Iris pigment epithelial cell (primary cell): ENCODE data around the gene HCRTR1.

Source experiments
- DNase-seq: peaks from one replicate; pipeline ENCODE4 v3.0.0-alpha.2; 2011; ENCODE audit warnings: low read depth

Gene HCRTR1

DNA sequence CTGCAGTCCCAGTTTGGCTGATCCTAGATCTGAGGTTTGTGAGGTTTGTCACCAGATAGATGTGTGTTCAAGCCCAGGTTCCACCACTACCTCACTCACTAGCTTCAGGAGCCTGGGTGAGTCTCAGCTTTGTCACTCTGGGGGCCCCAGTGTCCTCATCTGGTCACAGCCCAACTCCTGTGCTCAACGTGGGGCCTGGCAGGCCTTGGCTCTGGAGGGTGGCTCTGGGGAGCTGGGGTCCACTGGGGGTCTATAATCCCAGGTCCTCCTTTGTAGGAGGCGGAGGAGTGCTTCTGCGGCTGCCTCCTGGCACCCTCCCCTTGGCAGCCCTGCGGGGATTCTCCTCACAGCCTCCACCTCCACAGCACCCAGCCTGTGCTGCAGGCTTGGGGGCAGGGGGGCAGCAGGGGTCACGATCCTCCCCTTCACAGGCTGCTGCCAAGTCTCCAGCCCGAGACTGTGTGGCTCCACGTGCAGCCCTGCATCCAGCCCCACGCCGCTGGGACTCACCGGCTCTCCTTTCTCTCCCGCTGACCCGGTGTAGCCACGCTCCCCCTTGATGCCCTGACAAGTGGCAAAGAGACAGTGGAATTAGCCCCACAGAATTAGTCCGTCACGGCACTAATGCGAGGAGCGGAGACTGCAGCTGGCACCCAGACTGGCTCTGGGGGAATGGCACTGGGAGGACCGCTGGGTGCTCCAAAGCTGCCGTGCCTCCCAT, 49.7 kb downstream of the HCRTR1 start:
- DNase-seq = no peak

DNA sequence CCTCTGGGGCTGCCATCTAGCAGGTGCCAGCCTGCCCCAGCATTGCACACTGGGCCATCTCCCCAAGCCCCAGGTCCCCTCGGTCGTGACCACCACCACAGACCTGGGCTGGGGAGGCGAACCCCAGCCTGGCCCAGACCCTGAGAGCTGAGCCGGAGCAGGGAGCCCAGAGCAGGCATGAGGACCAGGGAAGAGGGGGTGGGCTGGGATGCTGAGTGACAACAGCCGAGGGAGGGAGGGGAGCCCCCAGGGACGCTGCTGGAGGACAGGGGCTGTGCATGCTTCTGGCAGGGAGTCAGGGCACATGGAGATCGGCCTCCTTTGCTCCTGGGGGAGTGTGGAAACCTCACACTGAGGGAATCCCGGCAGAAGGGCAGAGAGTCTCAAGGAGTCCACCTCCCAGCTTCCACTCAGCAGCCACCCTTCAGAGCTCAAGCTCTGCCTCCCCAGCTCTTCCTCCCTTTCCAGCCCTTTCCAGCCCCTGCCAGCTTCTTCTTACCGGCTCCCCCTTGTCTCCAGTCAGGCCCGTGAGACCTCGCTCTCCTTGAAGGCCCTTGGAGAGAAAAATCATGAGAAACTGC, 50.9 kb downstream of the HCRTR1 start:
- no peak for DNase-seq

DNA sequence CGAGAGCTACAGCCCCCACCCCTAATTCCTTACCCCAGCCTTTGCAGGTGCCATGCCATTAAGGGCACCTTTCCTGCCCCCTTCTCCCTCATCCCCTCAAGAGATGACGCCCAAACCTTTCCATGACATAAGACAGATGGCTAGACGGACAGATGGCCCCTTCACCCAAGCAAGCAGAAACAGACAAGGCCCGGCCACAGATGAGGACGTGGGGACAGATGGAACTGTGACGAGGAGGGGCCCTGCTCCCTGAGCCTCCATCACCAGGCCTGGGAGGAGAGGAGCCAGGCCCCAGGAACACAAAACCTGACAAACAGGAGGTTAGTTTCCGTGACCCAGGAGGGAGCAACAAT, 51.9 kb downstream of the HCRTR1 start:
- DNase-seq = no peak

DNA sequence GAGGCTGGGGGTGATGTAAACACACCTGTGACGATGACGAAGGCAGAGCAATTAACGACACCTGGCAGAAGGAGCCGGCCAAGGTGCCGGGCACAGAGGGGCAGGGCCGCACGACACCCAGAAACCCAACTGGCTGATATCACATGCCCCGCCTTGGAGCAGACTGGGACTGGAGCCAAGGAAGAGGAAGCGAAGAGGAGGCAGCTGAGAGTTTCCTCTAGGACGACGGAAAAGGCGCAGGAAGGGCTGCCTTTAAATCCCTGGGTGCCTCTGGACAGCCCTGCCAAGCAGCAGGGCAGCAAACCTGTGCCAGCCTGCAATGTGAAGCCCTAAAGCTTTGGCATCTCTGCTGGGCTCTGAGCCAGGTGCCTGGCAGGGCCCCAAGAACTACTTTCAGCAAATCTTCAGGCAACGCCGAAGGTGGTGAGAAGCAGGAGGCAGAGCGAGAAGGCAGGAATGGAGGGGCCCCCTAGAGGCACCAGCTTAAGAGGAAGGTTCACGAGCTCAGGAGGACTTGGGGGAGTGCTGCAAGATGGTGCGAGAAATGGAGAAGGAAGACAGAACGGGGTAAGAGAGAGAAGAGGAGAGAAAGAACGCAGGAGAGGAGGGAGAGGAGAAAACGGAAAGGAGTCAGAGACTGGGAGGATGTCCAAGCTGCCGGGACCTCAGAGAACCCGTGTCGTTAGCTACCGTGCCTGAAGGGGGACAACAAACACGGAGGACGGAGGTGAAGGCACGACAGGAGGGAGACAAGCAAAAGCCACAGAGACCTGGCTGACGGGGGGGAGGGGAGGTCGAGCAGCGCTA, 52.5 kb downstream of the HCRTR1 start:
- DNase-seq = peak; percentile 68

DNA sequence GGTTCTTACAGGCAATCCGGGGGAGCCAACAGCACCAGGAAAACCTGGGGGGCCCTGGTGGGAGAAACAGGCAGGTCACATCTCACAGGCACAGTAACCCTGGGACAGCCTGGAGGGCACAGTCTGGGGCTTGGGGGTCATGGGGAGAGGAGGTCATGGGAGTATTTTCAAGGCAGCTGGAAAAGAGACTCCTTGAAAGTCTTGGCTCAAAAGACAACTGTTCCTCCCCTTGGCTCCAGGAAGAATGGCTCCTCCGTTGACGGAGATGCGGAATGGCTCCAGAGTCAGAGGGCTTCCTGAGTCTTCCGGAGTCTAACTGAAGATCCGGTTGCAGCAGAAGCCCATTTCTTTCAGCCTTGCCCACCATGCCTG, 53.1 kb downstream of the HCRTR1 start:
- DNase-seq = no peak

- no peak for DNase-seq
Observed at GRCh38 chr1:31671147-31671546, 53.7 kb downstream of the HCRTR1 start.

- DNase-seq = no peak
Observed at GRCh38 chr1:31671561-31672201, 54.2 kb downstream of the HCRTR1 start.

DNA sequence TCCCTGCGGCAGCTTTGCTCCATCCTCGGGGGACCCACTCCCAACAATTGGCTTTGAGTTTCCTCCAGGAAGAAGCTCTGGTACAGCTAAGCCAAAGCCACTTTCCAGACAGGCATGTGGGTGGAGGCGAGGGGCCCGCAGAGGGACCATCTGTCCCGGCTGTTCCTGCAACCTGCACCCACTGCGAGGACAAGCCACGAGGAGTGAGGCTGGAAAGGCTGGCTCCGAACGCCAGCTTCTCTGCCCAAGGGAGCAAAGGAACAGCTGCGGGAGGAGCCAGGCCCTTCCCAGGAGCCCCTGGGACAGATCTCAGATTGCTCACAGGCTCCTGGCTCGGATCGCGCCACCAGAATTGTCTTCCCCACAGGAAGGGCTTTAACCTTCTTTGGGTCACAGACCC, 55.5 kb downstream of the HCRTR1 start:
- no peak for DNase-seq

GRCh38 chr1:31673433-31673832, 55.9 kb downstream of the HCRTR1 start:
- no peak for DNase-seq

DNA sequence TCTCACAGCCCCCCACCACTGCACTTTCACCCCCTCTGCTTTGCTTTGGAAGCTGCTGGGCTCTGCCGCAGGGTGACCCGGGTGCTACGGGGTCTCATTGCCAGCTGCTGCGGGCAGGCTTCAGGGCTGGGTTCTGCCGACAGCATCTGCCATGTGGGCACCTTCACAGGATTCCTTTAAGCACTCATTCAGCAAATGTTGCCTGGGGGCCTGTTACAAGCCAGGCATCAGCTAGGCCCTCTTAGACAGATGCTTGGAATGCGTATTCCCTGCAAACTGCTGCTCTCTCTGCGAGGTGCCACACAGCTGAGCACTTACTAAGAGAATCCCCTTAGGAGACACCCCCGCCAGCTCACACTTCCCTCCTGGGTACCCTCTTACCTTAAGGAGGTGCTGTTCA, 57.1 kb downstream of the HCRTR1 start:
- no peak for DNase-seq

- DNase-seq = no peak
Observed at GRCh38 chr1:31675161-31675560, 57.7 kb downstream of the HCRTR1 start.

DNA sequence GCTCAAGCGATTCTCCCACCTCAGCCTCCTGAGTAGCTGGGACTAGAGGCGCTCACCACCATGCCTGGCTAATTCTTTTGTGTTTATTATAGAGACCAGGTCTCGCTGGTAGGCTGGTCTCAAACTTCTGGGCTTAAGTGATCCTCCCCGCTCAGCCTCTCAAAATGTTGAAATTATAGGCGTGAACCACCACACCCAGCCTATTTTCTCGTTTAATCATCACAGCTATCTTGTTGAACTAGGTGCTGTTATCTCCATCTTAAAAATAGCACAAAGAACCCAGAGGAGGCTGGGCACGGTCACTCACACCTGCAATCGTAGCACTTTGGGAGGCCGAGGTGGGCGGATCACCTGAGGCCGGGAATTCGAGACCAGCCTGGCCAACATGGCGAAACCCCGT, 58.3 kb downstream of the HCRTR1 start:
- DNase-seq = no peak
